BE2C (cell line): ENCODE data around the gene CCDC87.
"Not testable (repeated sequence)": the region's sequence is repeated elsewhere in the genome, so short reads cannot be mapped to it uniquely, and the experiment has no call there.

Source experiments
- DNase-seq: peaks from one replicate; pipeline ENCODE4 v3.0.0-alpha.2; 2020
- H3K27me3 ChIP-seq: fragments of 250-450 bp; sonication (Bioruptor Pico); 2 replicates; pipeline ENCODE4 v1.5.1; 2020; ENCODE audit warnings: mild to moderate bottlenecking
- H3K36me3 ChIP-seq: fragments of 250-450 bp; sonication (Bioruptor Pico); 2 replicates; pipeline ENCODE4 v1.5.1; 2020; ENCODE audit warnings: mild to moderate bottlenecking
- H3K4me1 ChIP-seq: fragments of 250-450 bp; sonication (Bioruptor Pico); 2 replicates; pipeline ENCODE4 v1.5.1; 2020
- H3K4me3 ChIP-seq: 2 replicates; pipeline ENCODE4 v1.5.1; 2011; ENCODE audit warnings: low read depth, low read length
- H3K9me3 ChIP-seq: fragments of 250-450 bp; sonication (Bioruptor Pico); 2 replicates; pipeline ENCODE4 v1.5.1; 2020
- TF ChIP-seq, protein P1 (sequence below): IDR thresholded peaks from 2 replicates; pipeline ENCODE4 v1.5.1; 2012; ENCODE audit warnings: mild to moderate bottlenecking, low read depth, low read length

Gene CCDC87

GRCh38 chr11:66546368-66546965, 46.4 kb downstream of the CCDC87 start, which contains the start of gene ACTN3:
ACTN3 (plus strand) TSS chr11:66546903; CDS start chr11:66546938, 35 bp downstream.
- TF ChIP-seq, protein P1, sequence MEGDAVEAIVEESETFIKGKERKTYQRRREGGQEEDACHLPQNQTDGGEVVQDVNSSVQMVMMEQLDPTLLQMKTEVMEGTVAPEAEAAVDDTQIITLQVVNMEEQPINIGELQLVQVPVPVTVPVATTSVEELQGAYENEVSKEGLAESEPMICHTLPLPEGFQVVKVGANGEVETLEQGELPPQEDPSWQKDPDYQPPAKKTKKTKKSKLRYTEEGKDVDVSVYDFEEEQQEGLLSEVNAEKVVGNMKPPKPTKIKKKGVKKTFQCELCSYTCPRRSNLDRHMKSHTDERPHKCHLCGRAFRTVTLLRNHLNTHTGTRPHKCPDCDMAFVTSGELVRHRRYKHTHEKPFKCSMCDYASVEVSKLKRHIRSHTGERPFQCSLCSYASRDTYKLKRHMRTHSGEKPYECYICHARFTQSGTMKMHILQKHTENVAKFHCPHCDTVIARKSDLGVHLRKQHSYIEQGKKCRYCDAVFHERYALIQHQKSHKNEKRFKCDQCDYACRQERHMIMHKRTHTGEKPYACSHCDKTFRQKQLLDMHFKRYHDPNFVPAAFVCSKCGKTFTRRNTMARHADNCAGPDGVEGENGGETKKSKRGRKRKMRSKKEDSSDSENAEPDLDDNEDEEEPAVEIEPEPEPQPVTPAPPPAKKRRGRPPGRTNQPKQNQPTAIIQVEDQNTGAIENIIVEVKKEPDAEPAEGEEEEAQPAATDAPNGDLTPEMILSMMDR: no peak
- no peaks in the 10 kb centered on the region for H3K27me3 ChIP-seq
- DNase-seq: no peak
- peak within 1 kb of the TSS; percentile 84 for H3K4me3 ChIP-seq
- H3K4me1 ChIP-seq: no peaks in the 10 kb centered on the region; the same call in 1 of the 2 replicates
- H3K9me3 ChIP-seq: no peaks in the 10 kb centered on the region
- no peaks in the 10 kb centered on the region for H3K36me3 ChIP-seq

DNA sequence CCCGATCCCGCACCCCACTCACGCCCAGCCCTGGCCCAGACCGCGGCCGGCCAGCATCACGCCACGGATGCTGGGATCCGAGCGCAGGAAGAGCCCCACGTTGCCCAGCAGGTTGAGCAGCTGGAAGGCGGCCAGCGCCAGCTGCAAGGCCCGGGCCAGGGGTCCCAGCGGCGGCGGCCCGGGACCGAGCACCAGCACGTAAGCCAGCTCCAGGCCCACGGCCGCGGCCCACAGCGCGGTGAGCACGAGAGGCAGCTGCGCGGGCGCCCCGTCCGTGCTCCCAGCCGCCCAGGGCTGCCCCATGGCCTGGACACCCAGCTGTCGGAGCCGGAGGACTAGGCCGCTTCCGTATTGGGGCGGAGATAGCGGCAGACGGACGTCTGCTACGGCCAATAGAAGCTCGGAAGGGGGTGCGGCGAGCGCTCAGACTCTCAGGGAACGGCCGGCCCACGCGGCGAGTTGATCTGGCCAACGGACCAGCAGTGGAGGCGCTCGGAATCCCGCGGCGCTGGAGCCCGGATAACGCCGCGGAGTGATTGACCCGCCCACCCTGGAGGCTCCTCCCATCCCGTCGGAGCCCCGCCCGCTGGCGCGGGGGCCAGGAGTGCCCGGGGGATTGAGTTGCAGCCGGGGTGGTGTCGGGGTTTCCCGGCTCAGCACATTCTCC, 47.0 kb downstream of the CCDC87 start, which contains the start of gene ZDHHC24:
Gene ZDHHC24 (minus strand): TSS at position 348 of the 667 bp plus-strand sequence. CDS start 45 bp downstream, at position 303.
- Histone ChIP-seq H3K4me1 (no peaks in the 10 kb centered on the region; the same call in 1 of the 2 replicates), H3K4me3 (peak within 1 kb of the TSS; percentile 84), H3K36me3 (no peaks in the 10 kb centered on the region), H3K27me3 (no peaks in the 10 kb centered on the region), H3K9me3 (no peaks in the 10 kb centered on the region)
- TF ChIP-seq, protein P1: no peak
- peak; percentile 98 for DNase-seq

- H3K27me3 ChIP-seq, H3K9me3 ChIP-seq, H3K36me3 ChIP-seq, H3K4me1 ChIP-seq, DNase-seq: not testable (repeated sequence)
- H3K4me3 ChIP-seq: peak overlapping the region; percentile 84
These were observed 47.9 kb downstream of the CCDC87 start for GRCh38 chr11:66544952-66545351.

GRCh38 chr11:66543263-66544107, 49.4 kb downstream of the CCDC87 start:
- H3K9me3 ChIP-seq: no peaks in the 10 kb centered on the region
- H3K36me3 ChIP-seq: 0 out of 2 replicates have a peak, but pooled peaks cover 7% of the 10 kb centered on the region
- H3K4me1 ChIP-seq: no peaks in the 10 kb centered on the region; the same call in 1 of the 2 replicates
- no peaks in the 10 kb centered on the region for H3K27me3 ChIP-seq
- TF ChIP-seq, protein P1: peak; percentile 82
- peak overlapping the region; percentile 33 for H3K4me3 ChIP-seq
- peak; percentile 92 for DNase-seq

DNA sequence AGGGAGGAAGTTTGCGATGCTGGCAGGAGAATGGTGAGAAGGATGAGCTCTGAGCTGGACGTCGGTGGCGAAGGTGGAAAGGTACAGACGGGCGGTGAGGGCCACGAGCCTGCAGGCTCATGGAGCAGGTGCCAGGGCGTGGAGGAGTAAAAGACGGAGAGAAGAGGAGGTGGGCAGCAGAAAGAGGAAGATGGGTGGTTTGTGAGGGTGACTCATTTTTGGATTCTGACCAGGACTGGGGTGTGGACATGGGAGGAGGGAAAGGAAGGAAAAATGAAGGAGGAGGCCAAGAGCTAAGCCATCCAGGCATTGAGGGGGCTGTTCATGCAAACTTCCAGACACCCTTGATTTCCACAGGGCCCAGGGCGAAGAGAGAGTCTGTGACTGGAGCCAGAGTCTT, 50.5 kb downstream of the CCDC87 start:
- Histone ChIP-seq H3K4me1 (no peaks in the 10 kb centered on the region; the same call in 1 of the 2 replicates), H3K36me3 (0 out of 2 replicates have a peak, but pooled peaks cover 7% of the 10 kb centered on the region), H3K27me3 (no peaks in the 10 kb centered on the region), H3K9me3 (no peaks in the 10 kb centered on the region), H3K4me3 (no peak overlapping the region)
- TF ChIP-seq, protein P1: no peak
- no peak for DNase-seq

DNA sequence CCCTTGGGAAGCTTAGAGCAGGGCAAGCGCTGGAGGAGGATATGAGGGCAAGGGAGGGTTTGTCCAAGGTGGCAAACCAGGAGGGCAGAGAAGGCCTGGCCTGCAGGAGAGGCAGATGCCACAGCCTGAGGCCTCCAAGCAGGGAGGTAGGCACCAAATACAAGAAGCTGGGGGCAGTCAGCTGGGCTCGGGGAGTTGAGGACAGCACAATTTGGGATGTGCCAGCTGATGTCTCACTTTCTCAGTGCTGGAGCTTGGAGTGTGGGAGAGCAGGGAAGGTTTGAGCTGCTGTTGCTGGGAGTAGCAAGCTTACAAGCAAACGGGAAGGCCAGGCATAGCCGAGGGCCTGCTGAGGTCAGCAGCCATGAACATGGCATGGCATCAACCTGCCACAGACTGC, 51.0 kb downstream of the CCDC87 start:
- H3K36me3 ChIP-seq: 0 out of 2 replicates have a peak, but pooled peaks cover 7% of the 10 kb centered on the region
- no peak overlapping the region for H3K4me3 ChIP-seq
- TF ChIP-seq, protein P1: no peak
- no peaks in the 10 kb centered on the region; the same call in 1 of the 2 replicates for H3K4me1 ChIP-seq
- no peak for DNase-seq
- no peaks in the 10 kb centered on the region for H3K27me3 ChIP-seq
- no peaks in the 10 kb centered on the region for H3K9me3 ChIP-seq

- H3K4me1 ChIP-seq, H3K27me3 ChIP-seq, H3K9me3 ChIP-seq, H3K36me3 ChIP-seq, DNase-seq, H3K4me3 ChIP-seq: not testable (repeated sequence)
These were observed 52.3 kb downstream of the CCDC87 start for GRCh38 chr11:66540598-66540997.
